CD4-positive, alpha-beta T cell treated with Interleukin-1 beta for 1 hour (primary cell): ENCODE measurements around the gene SAP30BP.

Experiments used
- DNase-seq, 2 donors: peaks; one replicate each; pipeline ENCODE4 v3.0.0-alpha.2; 2020 to 2022

Gene SAP30BP

GRCh38 chr17:75666959-75667790 is at the start of gene SAP30BP, which contains the start of gene RECQL5:
Gene SAP30BP, plus strand, starts transcription at chr17:75667338. Its CDS starts 35 bp downstream, at chr17:75667373.
Gene RECQL5, minus strand, starts transcription at chr17:75667154. Its CDS starts 597 bp downstream, at chr17:75666557.
- peak; percentile 97 for DNase-seq

- no peak for DNase-seq
Observed at GRCh38 chr17:75617675-75618074, 49.5 kb upstream of the SAP30BP start.

GRCh38 chr17:75619506-75620431 is 47.4 kb upstream of the SAP30BP start:
- DNase-seq, result no peak

GRCh38 chr17:75621489-75621888 is 45.6 kb upstream of the SAP30BP start:
- DNase-seq, result no peak

- no peak for DNase-seq
Observed at GRCh38 chr17:75622076-75622475, 45.1 kb upstream of the SAP30BP start.

GRCh38 chr17:75622771-75623273 is 44.3 kb upstream of the SAP30BP start:
- DNase-seq, result no peak

- no peak for DNase-seq
Observed at GRCh38 chr17:75623386-75623785, 43.8 kb upstream of the SAP30BP start.

- DNase-seq, result no peak
Observed at GRCh38 chr17:75624021-75624420, 43.1 kb upstream of the SAP30BP start.

GRCh38 chr17:75624714-75625345 is 42.3 kb upstream of the SAP30BP start:
- no peak for DNase-seq

GRCh38 chr17:75625813-75626486 is 41.2 kb upstream of the SAP30BP start:
- DNase-seq, result peak in 1 of 2 donors; percentile 9

- DNase-seq, result no peak
Observed at GRCh38 chr17:75626496-75627038, 40.6 kb upstream of the SAP30BP start.

GRCh38 chr17:75627094-75627493 is 40.0 kb upstream of the SAP30BP start:
- no peak for DNase-seq

- DNase-seq, result no peak
Observed at GRCh38 chr17:75628425-75628824, 38.7 kb upstream of the SAP30BP start.

GRCh38 chr17:75629157-75629556 is 38.0 kb upstream of the SAP30BP start:
- DNase-seq, result no peak

- DNase-seq, result no peak
Observed at GRCh38 chr17:75630071-75630917, 36.8 kb upstream of the SAP30BP start.

GRCh38 chr17:75631353-75631752 is 35.8 kb upstream of the SAP30BP start:
- no peak for DNase-seq

- DNase-seq, result no peak
Observed at GRCh38 chr17:75632428-75632827, 34.7 kb upstream of the SAP30BP start.

GRCh38 chr17:75632863-75633485 is 34.2 kb upstream of the SAP30BP start, which contains the start of gene SMIM5:
Gene SMIM5, plus strand, starts transcription at chr17:75633434. Its CDS starts 6,768 bp downstream, at chr17:75640202.
- peak; percentile 79 for DNase-seq

GRCh38 chr17:75633486-75634375 is 33.4 kb upstream of the SAP30BP start:
- DNase-seq, result peak; percentile 49 to 54
